ENCODE data around the gene SLITRK3.

- TF ChIP-seq EZH2 (IDR thresholded peaks at IDR 0.05) (no peak), POLR2AphosphoS5 (IDR thresholded peaks at IDR 0.05; ENCODE audit: borderline replicate concordance, low read depth, low read length) (no peak), FOXP2 (optimal IDR thresholded peaks at IDR 0.05; ENCODE audit: control extremely low read depth, extremely low read length, insufficient read depth) (no peak)
Measured at GRCh38 chr3:165210132-165210531, 13.9 kb upstream of the SLITRK3 start.

All from SK-N-MC (cell line).